ENCODE results near the gene KAT6B.
A peak's percentile ranks its signal among the peaks of the same experiment; 100 is the strongest.
"Not testable (repeated sequence)": the region's sequence is repeated elsewhere in the genome, so short reads cannot be mapped to it uniquely, and the experiment has no call there.

KAT6B gene

DNA sequence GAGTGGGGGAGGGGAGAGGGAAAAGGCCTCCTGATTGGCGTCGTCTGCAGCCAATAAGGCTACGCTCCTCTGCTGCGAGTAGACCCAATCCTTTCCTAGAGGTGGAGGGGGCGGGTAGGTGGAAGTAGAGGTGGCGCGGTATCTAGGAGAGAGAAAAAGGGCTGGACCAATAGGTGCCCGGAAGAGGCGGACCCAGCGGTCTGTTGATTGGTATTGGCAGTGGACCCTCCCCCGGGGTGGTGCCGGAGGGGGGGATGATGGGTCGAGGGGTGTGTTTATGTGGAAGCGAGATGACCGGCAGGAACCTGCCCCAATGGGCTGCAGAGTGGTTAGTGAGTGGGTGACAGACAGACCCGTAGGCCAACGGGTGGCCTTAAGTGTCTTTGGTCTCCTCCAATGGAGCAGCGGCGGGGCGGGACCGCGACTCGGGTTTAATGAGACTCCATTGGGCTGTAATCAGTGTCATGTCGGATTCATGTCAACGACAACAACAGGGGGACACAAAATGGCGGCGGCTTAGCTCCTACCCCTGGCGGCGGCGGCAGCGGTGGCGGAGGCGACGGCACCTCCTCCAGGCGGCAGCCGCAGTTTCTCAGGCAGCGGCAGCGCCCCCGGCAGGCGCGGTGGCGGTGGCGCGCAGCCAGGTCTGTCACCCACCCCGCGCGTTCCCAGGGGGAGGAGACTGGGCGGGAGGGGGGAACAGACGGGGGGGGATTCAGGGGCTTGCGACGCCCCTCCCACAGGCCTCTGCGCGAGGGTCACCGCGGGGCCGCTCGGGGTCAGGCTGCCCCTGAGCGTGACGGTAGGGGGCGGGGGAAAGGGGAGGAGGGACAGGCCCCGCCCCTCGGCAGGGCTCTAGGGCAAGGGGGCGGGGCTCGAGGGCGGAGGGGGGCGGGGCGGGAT is at the start of gene KAT6B:
Gene KAT6B (plus strand): TSS at position 459 of the 903 bp plus-strand sequence. CDS start 16,258 bp downstream, outside the sequence.
- peak; percentile 99 to 100 for DNase-seq

DNA sequence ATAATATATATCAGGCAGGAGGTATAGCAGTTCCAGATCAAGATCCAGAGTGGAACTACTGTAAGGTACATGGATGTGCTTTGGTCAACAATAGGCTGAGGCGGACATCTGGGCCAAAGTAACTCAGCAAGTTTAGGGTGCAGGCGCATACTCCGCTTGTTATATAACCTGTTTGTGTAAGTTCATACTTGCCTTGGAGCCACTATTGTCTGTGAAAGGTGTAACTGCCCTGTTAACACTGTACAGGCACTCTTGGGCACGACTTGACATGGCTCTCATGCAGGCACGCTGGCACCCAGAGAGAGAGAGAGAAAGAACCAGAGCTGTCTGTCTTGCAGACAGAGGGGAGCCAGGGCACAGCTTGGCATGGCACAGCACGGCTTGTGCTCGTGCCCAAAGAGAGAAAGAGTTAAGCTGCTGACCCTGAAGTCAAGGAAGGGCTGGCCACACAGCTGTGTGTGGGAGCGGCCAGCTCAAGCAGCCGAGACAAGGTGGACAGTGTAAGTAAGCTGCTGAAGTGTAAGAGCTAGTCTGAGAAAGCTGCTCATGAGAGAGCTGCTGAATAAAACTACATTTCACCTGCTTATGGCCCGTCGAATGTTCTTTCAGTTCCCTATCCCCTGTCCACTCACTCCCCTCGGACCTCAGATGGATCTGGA is 47.8 kb upstream of the KAT6B start:
- no peak for DNase-seq

DNA sequence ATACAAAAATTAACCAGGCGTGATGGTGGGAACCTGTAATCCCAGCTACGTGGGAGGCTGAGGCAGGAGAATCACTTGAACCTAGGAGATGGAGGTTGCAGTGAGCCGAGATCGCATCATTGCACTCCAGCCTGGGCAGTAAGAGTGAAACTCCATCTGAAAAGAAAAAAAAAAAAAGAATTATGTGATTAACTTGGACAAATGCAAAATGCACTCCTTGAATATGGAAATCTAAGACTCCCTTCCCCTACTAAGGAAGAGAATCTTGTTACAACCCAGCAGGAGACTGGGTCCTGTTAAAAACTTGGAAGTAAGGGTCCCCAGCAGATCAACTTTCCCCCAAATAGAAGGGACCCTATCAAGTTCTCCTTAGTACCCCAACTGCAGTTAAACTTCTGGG is 44.5 kb upstream of the KAT6B start:
- DNase-seq, result not testable (repeated sequence)

DNA sequence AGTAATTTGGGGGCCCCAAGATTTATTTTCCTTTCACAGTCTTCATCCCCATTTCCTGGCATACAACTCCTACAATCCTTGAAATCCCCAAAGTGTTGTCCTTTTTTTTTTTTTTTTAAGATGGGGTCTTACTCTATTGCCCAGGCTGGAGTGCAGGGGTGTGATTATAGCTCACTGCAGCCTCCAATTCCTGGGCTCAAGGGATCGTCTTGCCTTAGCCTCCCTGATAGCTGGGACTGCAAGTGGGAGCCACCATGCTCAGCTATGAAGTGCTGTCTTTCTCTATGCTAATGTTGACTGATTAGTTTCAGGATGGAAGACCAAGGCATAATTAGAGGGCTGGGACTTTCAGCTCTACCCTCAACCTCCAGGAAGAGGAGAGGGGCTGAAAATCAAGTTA is 41.9 kb upstream of the KAT6B start:
- no peak for DNase-seq

DNA sequence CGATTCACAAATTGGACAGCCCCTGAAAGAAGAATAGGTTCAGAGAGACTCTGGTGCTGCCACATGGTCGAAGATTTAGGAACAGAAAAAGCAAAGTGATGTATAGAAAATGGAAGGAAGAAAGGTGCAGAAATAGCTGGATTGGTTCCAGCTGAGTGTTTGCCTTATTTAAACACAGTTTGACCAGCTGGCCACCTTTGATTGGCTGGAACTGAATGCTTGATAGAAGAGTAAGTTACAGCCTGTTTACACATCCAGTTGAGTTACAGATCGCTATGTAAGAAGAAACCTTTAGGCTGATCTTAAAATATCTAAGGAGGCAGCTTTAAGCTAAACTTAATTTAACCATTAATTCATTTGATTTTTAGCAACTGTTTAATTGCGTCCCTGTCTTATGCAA is 40.3 kb upstream of the KAT6B start:
- DNase-seq, result no peak

DNA sequence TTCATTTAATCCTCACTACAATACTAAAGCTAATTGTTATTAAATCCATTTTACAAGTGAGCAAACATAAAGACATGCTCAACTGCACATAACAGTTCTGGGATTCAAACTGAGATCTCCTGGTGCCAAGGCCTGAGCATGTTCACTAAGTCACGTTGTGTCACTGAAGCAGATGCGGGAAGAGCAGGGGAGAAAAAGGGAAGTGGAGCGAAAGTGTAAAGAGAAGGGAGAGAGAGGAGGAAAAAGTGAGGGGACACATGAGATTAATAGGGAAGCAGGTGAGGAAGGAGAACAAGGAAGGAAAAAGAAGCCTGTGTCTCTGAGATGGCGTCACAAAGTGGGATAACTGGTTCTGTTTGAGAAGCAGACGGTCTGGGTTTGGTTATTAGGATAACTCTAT is 38.9 kb upstream of the KAT6B start:
- peak in 1 of 2 experiments; percentile 3 for DNase-seq

DNA sequence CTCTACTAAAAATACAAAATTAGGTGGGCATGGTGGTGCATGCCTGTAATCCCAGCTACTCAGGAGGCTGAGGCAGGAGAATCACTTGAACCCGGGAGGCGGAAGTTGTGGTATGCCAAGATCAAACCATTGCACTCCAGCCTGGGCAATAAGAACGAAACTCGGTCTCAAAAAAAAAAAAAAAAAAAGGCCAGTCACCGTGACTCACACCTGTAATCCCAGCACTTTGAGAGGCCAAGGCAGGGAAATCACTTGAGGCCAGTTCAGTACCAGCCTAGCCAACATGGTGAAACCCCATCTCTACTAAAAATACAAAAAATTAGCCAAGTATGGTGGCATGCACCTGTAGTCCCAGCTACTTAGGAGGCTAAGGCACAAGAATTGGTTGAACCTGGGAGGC is 34.4 kb upstream of the KAT6B start:
- not testable (repeated sequence) for DNase-seq

DNA sequence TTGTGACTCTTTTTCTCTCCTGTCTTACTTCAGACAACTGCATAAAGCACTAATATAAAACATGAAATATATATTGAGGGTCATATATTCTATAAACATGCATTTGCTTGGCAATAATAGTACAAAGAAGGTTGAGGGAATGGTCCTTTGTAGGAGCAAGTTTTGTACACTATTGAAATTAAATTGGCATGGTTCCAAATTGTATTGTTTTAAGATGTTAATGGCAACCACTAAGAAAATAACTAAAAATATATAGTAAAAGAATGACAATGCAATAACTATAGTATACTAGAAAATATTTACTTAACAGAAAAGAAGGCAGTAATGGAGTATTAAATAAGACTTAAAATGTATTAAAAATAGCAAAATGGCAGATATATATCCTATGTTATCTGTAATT is 33.7 kb upstream of the KAT6B start:
- no peak for DNase-seq

DNA sequence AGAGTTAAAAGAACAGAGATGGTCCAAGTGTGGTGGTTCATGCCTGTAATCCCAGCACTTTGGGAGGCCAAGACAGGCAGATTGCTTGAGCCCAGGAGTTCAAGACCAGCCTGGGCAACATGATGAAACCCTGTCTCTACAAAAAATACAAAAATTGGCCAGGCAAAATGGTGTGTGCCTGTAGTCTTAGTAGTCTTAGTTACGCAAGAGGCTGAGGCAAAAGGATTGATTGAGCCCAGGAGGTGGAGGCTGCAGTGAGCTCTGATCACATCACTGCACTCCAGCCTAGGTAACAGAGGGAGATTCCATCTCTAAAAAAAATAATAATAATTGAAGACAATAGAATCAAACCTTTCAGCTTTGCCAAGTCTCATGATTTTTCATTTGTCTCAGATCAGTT is 33.2 kb upstream of the KAT6B start:
- DNase-seq, result not testable (repeated sequence)

DNA sequence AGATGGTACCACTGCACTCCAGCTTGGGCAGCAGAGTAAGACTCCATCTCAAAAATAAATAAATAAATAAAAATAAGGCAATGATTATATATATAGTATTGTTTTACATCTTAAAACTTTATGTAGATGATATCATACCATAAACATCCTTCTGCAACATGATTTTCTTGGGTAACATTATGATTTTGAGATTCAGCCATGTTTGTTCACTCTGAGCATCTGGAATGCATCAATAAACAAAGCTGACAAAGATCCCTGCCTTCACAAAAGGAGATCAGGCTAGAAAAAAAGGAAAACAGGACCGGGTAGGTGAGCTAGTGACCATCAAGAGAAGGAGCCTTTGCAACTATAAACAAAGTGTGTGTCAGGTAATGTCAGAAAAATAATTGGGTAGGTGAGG is 31.9 kb upstream of the KAT6B start:
- no peak for DNase-seq

DNA sequence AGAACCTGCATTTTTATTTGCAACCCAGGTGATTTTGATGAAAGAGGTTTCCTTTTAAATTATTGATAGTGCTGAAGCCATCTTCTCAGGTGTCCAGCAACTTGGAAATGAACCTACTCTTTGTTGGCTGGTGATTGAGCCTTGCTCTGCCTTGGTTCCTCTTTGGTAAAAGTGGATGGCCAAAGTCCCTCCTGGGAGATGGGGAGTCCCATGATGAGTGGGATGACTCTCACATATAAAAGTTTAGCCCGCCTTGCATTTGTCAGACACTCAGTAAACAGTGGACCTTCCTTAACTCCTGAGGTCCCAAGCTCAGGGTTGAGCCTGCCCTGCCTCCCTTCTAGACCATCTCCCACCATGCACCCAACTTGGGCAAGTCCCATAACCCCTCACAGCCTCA is 28.9 kb upstream of the KAT6B start:
- no peak for DNase-seq

DNA sequence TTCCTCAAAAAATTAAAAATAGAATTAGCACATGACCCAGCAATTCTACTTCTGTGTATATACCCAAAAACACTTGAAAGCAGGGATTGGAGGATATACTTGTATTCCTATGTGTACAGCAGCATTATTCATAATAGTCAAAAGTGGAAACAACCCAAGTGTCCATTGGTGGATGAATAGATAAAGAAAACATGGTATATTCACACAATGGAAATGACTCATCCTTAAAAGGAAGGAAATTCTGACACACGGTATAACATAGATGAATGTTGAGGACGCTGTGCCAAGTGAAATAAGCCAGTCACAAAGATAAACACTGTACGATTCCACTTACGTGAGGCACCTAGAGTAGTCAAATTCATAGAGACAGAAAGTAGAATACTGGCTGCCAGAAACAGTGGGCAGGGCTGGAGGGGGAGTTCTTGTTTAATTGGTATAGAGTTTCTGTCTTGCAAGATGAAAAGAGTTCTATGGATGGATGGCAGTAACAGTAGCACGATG is 26.6 kb upstream of the KAT6B start:
- DNase-seq, result peak in 1 of 2 experiments; percentile 10

DNA sequence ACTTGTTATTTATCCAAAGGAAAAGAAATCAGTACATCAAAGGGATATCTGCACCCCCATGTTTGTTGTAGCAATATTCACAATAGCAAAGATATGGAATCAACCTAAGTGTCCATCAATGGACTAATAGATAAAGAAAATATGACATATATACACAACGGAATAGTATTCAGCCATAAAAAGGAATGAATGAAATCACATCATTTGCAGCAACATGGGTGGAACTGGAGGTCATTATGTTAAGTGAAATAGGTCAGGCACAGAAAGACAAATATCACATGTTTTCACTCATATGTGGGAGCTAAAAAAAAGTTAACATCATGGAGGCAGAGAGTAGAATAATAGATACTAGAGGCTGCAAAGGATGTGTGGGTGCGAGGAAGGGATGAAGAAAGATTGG is 25.0 kb upstream of the KAT6B start:
- no peak for DNase-seq

DNA sequence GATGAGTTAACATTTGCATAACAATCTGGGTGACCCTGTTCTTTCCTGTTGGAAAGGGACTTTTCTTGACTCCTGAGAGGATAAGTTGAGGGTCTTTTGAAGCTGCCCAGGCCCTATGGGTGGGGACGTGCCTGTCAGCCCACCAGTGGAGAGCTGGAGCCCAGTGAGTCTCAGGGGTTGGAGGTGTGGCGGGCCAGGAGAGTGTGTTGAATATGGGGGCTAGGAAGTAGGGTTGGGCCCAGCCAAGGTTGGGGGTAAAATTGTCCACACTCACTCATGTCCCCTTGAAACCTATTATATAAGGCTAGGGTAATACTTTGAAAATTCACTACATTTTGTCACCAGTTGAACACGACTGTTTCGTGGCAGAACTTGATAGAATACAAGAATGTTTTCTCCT is 17.9 kb upstream of the KAT6B start:
- DNase-seq, result no peak

DNA sequence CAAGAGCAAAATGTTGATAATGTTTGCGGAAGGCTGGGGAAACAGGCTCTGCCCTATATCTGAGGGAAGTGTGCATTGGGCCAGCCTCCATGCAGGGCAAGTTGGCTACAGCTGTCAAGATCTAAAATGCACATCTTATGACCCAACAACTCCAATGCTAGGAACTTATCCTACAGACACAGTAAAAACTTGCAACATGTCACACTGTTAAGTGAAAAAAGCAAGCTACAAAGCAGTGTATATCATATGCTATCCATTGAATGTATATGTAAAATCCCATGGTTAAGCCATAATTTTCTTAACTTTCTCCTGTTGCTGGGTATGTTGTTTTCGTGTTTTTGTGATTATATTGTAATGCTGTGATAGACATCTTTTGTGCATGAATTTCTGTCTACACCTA is 16.3 kb upstream of the KAT6B start:
- no peak for DNase-seq

DNA sequence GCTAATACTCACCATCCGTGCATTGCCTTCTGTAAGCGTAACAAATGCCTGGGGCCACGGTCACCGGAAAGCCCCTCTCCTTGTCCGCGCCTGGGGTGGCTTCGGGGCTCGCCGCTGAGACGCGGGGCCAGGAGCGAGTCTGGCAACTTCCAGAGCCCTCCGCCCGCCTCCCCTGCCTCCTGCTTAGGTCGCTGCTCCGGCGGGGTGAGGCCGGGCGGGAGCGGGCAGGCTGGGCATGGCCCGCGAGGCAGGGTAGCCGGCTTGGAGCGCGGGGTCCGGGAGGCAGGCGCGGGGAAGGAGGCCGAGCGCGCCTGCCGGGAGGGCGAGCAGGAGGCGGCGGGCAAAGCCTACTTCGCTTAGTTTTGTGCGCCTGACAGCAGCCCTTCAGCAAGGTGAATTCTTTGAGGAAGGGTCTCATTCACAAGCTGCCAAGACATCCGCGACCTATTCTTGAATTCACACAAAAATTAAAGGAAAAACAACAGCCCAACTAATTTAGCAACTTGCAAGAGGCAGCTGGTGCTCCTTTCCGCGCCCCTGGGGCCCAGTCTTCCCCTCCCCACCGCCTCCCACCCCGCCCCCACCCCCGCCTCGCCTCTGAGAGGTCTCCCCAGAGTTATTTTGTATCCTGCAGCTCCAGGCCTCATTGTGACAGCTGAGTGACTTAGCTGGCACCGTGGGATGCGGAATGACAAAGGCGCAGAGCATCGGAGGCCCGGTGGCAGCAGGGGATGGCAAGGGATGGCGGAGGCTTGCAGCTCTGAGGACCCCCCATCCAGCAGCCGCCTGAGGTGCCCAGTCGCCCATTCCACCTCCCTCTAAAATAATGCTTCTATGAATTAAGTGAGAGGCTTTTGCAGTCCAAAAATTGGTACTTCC is 12.8 kb upstream of the KAT6B start:
- no peak for DNase-seq

DNA sequence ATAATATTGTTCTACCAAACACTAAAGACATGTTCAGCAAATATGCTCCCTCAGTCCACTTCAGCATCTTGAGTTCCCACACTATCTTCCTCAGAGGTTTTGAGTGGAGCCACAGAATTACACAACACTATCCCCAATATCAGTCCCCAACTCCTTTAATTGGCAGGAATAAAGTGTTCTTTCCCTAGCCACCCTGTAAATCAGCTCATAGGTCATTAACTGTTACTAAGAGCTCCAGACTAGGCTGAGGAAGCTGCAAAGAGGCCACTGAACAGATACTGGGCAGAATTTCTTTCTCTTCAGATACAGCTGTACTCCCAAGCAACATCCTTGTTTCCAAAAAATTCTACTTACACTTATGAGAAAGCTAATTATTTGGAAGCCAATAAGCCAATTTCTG is 11.6 kb upstream of the KAT6B start:
- DNase-seq, result no peak

DNA sequence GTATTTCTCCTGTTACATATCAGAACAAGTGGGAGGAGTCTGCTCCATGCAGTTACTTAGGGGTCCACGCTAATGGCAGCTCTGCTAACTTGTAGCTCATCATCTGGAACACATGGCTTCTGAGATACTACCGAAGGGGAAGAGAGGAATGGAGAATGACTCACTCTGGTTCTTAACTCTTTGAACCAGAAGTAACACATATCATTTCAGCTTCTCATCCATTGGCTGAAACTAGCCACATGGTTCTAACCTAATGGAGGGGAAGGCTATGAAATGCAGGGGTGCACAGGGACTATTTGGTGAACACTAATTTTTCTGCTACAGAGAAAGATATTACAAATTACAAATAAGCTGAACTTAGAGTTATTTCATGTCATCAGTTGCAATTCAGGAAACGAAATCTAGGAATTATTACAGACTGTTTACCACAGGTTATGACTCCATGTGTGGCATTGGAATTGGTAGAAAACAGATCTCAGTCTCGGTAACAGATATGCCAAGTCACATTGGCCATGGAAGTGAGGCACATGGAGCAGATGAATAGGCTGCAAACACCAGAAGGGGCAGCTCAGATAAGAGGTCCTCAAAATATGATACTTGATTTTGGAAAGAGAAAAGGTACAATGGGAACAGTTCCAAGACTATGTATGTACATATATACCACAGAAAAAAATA is 9.4 kb upstream of the KAT6B start:
- DNase-seq, result no peak

DNA sequence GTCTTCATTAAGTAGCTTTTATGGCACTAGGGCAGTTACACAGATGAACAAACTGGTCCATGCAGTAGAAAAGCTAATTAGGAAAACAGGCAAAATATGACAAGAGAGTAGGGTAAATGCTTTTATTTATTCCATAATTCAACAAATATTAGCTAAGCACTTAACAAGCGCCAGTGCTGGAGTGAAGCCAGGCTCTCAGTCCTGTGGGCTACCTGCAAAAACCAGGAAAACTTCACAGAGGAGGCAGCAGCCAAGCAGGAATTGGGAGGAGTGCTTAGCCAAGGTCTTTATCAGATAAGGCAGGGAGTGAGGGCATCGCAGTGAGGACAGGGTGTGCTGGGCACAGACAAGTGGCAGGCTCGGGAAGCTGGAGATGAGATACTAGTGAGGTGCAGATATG is 4.9 kb upstream of the KAT6B start:
- no peak for DNase-seq

DNA sequence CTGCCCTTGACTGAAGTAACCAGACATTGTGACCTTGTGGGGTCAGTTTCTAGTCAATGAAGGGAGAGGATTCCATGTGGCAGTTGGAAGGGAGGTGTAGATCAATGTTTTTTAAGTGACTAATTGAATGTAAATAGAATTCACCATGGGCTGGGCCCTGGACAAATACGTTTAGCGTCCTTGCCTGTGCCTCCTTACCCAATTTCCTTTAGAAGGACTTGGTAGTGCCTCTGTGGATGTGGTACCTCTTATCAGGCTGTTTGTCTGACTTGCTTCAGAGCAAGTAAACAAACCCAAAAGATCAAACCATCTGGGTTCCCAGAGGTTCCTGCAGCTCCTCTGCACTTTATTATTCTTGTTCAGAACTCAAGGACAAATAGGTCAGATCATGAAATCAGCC is 4.3 kb upstream of the KAT6B start:
- no peak for DNase-seq

DNA sequence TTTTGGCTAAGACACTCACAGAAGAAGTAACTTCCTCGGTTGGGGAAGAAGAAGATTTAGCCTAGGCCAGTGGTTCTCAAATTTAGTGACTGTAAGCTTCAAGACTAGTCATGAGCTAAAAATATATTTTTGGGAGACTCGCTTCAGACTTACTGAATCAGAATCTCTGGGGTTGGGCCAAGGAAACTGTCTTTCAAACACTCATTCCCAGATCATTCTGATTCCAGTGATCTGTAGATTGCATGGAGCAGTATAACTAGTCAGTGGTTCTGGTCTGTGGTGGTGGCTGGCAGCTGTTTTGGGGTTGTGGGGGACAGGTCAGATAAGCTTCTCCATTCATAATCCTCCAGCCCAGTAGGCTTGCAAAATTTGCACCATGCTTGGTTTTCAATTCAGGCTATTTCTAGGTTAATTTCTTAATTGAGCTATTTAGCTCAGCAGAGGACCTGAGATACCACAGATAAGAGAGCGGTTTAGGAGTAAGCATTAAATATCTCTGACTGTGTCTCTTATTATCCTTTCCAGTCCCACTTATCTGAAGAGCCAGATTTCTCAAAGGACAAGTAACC is 3.8 kb upstream of the KAT6B start:
- peak in 1 of 2 experiments; percentile 9 for DNase-seq

DNA sequence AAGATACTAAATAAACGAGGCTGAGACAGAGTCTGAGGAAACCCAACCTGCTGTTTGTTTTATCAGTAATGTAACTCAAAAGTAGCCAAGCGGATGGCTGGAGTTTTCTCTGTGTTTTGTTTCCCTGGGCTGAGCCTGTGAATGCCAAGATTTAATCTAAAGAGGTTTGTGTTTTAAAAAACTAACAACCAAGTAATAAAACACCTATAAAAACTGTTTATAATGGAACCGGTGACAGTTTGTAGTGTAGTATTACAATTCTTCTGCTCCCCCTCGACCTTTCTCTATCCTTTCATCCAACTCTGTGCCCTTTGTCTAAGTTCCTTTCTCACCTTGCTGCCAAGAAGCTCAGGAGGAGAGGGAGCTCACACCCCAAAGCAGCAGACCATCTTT is 2.6 kb upstream of the KAT6B start:
- DNase-seq, result no peak
